BJ (cell line): ENCODE measurements around the gene KIRREL3. TPM values are rescaled to one million over a fixed set of nuclear protein-coding genes. Genes with fewer than 3 reads are reported as not detected.
"Not testable (repeated sequence)": the region's sequence is repeated elsewhere in the genome, so short reads cannot be mapped to it uniquely, and the experiment has no call there.

ENCODE experiments used
- CTCF ChIA-PET: fragments of 350-600 bp; formaldehyde crosslinking; extraction: SDS; loops from one replicate; lab custom pipeline; 2021; ENCODE audit warnings: antibody characterized with exemption, inconsistent platforms; lab: Yijun Ruan, JAX
- POLR2A ChIA-PET: fragments of 300-600 bp; sonication (Branson Sonifier 250); formaldehyde crosslinking; extraction: SDS; loops from one replicate; lab custom pipeline; 2021; ENCODE audit warnings: antibody characterized with exemption; lab: Charles Lee
- DNase-seq: peaks from one replicate; pipeline ENCODE4 v3.0.0-alpha.2; 2011; ENCODE audit warnings: low read depth
- H3K27me3 ChIP-seq: 2 replicates; pipeline ENCODE4 v1.6.0; 2011; ENCODE audit warnings: low read length; ENCODE audit not compliant: control insufficient read depth, insufficient read depth
- H3K36me3 ChIP-seq: 2 replicates; pipeline ENCODE4 v1.5.1; 2011; ENCODE audit warnings: low read length; ENCODE audit not compliant: control insufficient read depth, insufficient read depth
- H3K4me3 ChIP-seq: 2 replicates; pipeline ENCODE4 v1.5.1; 2011; ENCODE audit warnings: low read depth, mild to moderate bottlenecking, control low read depth, low read length
- polyA plus RNA-seq: library from polyadenylated mRNA; depleted of rRNA; stranded (reverse); fragments of >200 nt; gene quantifications from 2 replicates; pipeline ENCODE4 v1.2.3, GENCODE V29; 2011
- TF ChIP-seq, protein P1 (sequence below): IDR thresholded peaks from 2 replicates; pipeline ENCODE4 v1.5.1; 2011; ENCODE audit warnings: low read depth, mild to moderate bottlenecking, control low read depth, inconsistent platforms, low read length, moderate library complexity; ENCODE audit not compliant: insufficient read depth

KIRREL3 gene
- polyA plus RNA-seq, 1 experiment, result 19.6 TPM

GRCh38 chr11:126383339-126384335 is 616.9 kb downstream of the KIRREL3 start:
- POLR2A ChIA-PET, result no interaction called here
- H3K4me3 ChIP-seq, result no peak overlapping the region
- no peak for DNase-seq
- H3K27me3 ChIP-seq, result no peaks in the 10 kb centered on the region
- CTCF ChIA-PET, result no interaction called here
- H3K36me3 ChIP-seq, result no peaks in the 10 kb centered on the region
- TF ChIP-seq, protein P1, sequence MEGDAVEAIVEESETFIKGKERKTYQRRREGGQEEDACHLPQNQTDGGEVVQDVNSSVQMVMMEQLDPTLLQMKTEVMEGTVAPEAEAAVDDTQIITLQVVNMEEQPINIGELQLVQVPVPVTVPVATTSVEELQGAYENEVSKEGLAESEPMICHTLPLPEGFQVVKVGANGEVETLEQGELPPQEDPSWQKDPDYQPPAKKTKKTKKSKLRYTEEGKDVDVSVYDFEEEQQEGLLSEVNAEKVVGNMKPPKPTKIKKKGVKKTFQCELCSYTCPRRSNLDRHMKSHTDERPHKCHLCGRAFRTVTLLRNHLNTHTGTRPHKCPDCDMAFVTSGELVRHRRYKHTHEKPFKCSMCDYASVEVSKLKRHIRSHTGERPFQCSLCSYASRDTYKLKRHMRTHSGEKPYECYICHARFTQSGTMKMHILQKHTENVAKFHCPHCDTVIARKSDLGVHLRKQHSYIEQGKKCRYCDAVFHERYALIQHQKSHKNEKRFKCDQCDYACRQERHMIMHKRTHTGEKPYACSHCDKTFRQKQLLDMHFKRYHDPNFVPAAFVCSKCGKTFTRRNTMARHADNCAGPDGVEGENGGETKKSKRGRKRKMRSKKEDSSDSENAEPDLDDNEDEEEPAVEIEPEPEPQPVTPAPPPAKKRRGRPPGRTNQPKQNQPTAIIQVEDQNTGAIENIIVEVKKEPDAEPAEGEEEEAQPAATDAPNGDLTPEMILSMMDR, result no peak

DNA sequence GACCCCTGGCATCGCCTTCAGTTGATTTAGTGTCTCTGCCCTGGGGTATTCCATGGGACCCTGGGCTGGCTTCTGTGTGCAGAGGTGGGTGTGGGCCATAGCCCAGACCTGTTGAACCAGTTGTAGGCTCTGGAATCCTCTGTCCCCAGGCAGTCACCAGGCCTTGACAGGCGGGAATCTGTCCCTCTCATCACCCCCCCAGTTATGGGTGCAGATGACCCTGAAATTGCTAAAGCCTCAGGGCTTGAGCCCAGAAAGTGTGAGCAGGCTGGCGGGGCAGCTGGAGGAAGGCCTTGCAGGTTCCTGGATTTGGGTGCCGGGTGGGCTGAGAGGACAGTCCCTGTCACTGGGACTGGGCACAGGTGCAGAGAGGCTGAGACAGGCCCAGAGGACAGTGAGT is 617.9 kb downstream of the KIRREL3 start:
- DNase-seq, H3K36me3 ChIP-seq, H3K27me3 ChIP-seq, CTCF ChIA-PET, POLR2A ChIA-PET, H3K4me3 ChIP-seq: not testable (repeated sequence)

DNA sequence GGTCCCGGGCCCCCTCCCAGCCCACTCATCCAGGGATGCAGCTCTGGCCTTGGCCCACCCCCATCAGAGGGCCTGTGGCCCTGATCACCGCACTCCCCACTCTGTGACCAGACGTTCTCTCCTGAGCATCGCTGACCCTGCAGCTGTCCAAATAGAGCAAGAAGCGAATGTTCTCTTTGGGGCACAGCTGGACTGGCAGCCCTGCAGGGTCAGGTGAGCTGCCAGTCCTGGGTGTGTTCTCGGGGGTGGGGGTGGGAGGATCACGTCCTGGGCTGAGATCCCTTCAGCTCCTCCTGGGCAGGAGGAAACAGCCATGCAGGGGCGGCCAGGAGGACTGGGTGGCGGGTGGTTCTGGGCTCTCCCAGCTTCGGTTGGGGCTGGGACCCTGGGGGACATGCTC is 618.6 kb downstream of the KIRREL3 start:
- POLR2A ChIA-PET, H3K27me3 ChIP-seq, H3K4me3 ChIP-seq, H3K36me3 ChIP-seq, DNase-seq, CTCF ChIA-PET: not testable (repeated sequence)

- TF ChIP-seq, protein P1, result no peak
- Histone ChIP-seq H3K4me3 (no peak overlapping the region), H3K27me3 (no peaks in the 10 kb centered on the region), H3K36me3 (no peaks in the 10 kb centered on the region)
- ChIA-PET POLR2A (no interaction called here), CTCF (interaction anchor here (1.0 kb wide), 1 partner anchor 21 kb away, joined by 3 read pairs; no protein-coding TSS in a partner anchor)
- no peak for DNase-seq
These were observed 619.7 kb downstream of the KIRREL3 start for GRCh38 chr11:126380909-126381308.

DNA sequence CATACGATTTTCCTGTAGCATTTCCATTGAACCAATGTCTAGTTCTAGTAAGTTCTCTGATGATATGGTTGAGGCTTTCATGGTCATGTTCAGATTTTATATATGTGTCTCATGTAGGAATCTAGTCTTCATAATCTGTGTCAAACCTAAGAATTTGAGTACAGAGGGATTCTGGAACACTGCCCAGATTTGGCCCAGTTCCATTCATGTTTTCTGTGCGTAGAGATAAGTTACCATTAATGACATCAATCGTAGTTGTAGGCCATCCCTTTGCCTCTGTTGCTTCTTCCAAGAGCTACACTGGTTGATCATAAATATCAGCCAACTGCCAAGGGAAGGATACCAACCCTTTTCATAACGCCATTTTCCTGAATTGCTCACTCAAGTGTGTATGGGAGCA is 621.8 kb downstream of the KIRREL3 start:
- no peaks in the 10 kb centered on the region for H3K27me3 ChIP-seq
- H3K4me3 ChIP-seq, result no peak overlapping the region
- TF ChIP-seq, protein P1, result no peak
- DNase-seq, result no peak
- H3K36me3 ChIP-seq, result no peaks in the 10 kb centered on the region
- ChIA-PET POLR2A (no interaction called here), CTCF (no interaction called here)

- ChIA-PET POLR2A (no interaction called here), CTCF (no interaction called here)
- DNase-seq, result peak; percentile 39
- H3K4me3 ChIP-seq, result no peak overlapping the region
- no peaks in the 10 kb centered on the region for H3K36me3 ChIP-seq
- no peaks in the 10 kb centered on the region for H3K27me3 ChIP-seq
- TF ChIP-seq, protein P1, result no peak
These were observed 624.8 kb downstream of the KIRREL3 start for GRCh38 chr11:126375726-126376125.

- CTCF ChIA-PET, DNase-seq, POLR2A ChIA-PET, H3K27me3 ChIP-seq, H3K4me3 ChIP-seq, H3K36me3 ChIP-seq: not testable (repeated sequence)
These were observed 625.8 kb downstream of the KIRREL3 start for GRCh38 chr11:126374562-126375300.

- CTCF ChIA-PET, POLR2A ChIA-PET, DNase-seq, H3K4me3 ChIP-seq, H3K36me3 ChIP-seq, H3K27me3 ChIP-seq: not testable (repeated sequence)
These were observed 627.0 kb downstream of the KIRREL3 start for GRCh38 chr11:126373389-126374066.
